HepG2 (cell line): ENCODE data around the gene NMU. TPM values are rescaled to one million over a fixed set of nuclear protein-coding genes. Genes with fewer than 3 reads are reported as not detected.

Experiments used
- ATAC-seq: fragments of 200-7000 bp; cut with Tn5 transposase; 3 replicates; pipeline ENCODE4 v1.9.1; 2020; ENCODE audit warnings: mild to moderate bottlenecking, moderate library complexity
- BruUV-seq: library from RNA; stranded (reverse); fragments of 400-500 nt; replicated peaks from 2 replicates; lab custom pipeline; 2021; lab: Mats Ljungman, UMichigan
- CTCF ChIA-PET: fragments of 300-600 bp; formaldehyde crosslinking; extraction: SDS; loops from one replicate; lab custom pipeline; 2021; ENCODE audit warnings: low total read pairs, inconsistent platforms, low intra/inter-chr PET ratio; lab: Yijun Ruan, JAX
- POLR2A ChIA-PET: fragments of 350-600 bp; sonication (Branson Sonifier 250); formaldehyde crosslinking; loops from one replicate; lab custom pipeline; 2020; ENCODE audit warnings: antibody characterized with exemption, inconsistent platforms; lab: Yijun Ruan, JAX
- DNase-seq: peaks from one replicate; pipeline ENCODE4 v3.0.0-alpha.2; 2015; ENCODE audit warnings: low spot score
- FAIRE-seq: peaks from 3 replicates; lab custom pipeline; 2011; peaks lifted over from hg19 to GRCh38; lab: Jason Lieb, UNC
- H2AFZ ChIP-seq: one replicate; pipeline ENCODE4 v1.6.1; 2011; ENCODE audit warnings: low read length, inconsistent platforms
- H3K27ac ChIP-seq: fragments of 300-600 bp; 3 replicates; pipeline ENCODE4 v1.8.0; 2011; ENCODE audit warnings: mixed run types, mild to moderate bottlenecking, mixed read lengths, low read length, inconsistent platforms; ENCODE audit not compliant: insufficient read depth; ENCODE audit errors: extremely low read length
- H3K27me3 ChIP-seq, 2 experiments: fragments of 200-600 bp in 1 of 2; 2 replicates in 1 of 2; 3 replicates in 1 of 2; pipeline versions ENCODE4 v1.6.0 to v1.8.0; 2011; ENCODE audit warnings: low read length in 2 of 2, mild to moderate bottlenecking in 2 of 2, moderate library complexity in 2 of 2, inconsistent platforms in 1 of 2; ENCODE audit not compliant: insufficient read depth in 2 of 2, control insufficient read depth in 1 of 2
- H3K36me3 ChIP-seq, 2 experiments: fragments of 200-600 bp in 1 of 2; replicated peaks in 1 of 2; 2 replicates in 1 of 2; 3 replicates in 1 of 2; pipeline versions ENCODE4 v1.5.1 to v1.8.0; 2011; ENCODE audit warnings: low read length in 2 of 2, inconsistent platforms in 1 of 2; ENCODE audit not compliant: insufficient read depth in 2 of 2, control insufficient read depth in 1 of 2
- H3K4me1 ChIP-seq: 2 replicates; pipeline ENCODE4 v1.5.1; 2012; ENCODE audit warnings: low read length, inconsistent platforms; ENCODE audit not compliant: insufficient read depth
- H3K4me2 ChIP-seq: 2 replicates; pipeline ENCODE4 v1.6.0; 2011; ENCODE audit warnings: low read depth, low read length, inconsistent platforms
- H3K4me3 ChIP-seq, 3 experiments: fragments of 200-600 bp in 1 of 3; sonication (generic), shearing (Covaris generic) in 1 of 3; replicated peaks in 1 of 3; 2 replicates each; pipeline ENCODE4 v1.5.1; 2011 to 2016; ENCODE audit warnings: low read length in 3 of 3, inconsistent platforms in 2 of 3, low read depth in 2 of 3, mild to moderate bottlenecking in 2 of 3, control low read depth in 1 of 3, mixed read lengths in 1 of 3; ENCODE audit not compliant: insufficient read depth in 1 of 3
- H3K79me2 ChIP-seq: one replicate; pipeline ENCODE4 v1.6.1; 2011; ENCODE audit warnings: low read length, inconsistent platforms; ENCODE audit not compliant: insufficient read depth
- H3K9ac ChIP-seq: 2 replicates; pipeline ENCODE4 v1.6.0; 2011; ENCODE audit warnings: mild to moderate bottlenecking, low read depth, low read length, inconsistent platforms; ENCODE audit not compliant: insufficient read depth
- H3K9me3 ChIP-seq: 2 replicates; pipeline ENCODE4 v1.5.1; 2012; ENCODE audit warnings: mild to moderate bottlenecking, low read length
- H4K20me1 ChIP-seq: 2 replicates; pipeline ENCODE4 v1.6.0; 2011; ENCODE audit warnings: inconsistent platforms, mild to moderate bottlenecking, low read length, moderate library complexity; ENCODE audit not compliant: insufficient read depth
- CTCF ChIP-seq: sonication (generic); formaldehyde crosslinking; IDR thresholded peaks from 2 replicates; pipeline ENCODE4 v1.5.0; 2020; ENCODE audit warnings: mild to moderate bottlenecking, missing genetic modification reagents, moderate library complexity
- SMC3 ChIP-seq: IDR thresholded peaks from 2 replicates; pipeline ENCODE4 v1.6.1; 2011; ENCODE audit warnings: low read length, improper control_type of control experiment
- STAG1 ChIP-seq: sonication (generic); formaldehyde crosslinking; IDR thresholded peaks from 2 replicates; pipeline ENCODE4 v1.4.0; 2020; ENCODE audit warnings: missing genetic modification reagents
- THAP8 ChIP-seq: sonication (generic); formaldehyde crosslinking; IDR thresholded peaks from 2 replicates; pipeline ENCODE4 v1.5.1; 2020; ENCODE audit warnings: missing genetic modification reagents, mild to moderate bottlenecking, borderline replicate concordance
- ZNF253 ChIP-seq: sonication (generic); formaldehyde crosslinking; IDR thresholded peaks from 2 replicates; pipeline ENCODE4 v1.8.0; 2022; ENCODE audit warnings: mild to moderate bottlenecking, missing genetic modification reagents, borderline replicate concordance
- WGBS: methylation state at CpG from one replicate; pipeline ENCODE4 v1.1.6; 2017; ENCODE audit warnings: low lambda C conversion rate; 5-methylcytosine and 5-hydroxymethylcytosine counted together
- in situ Hi-C: cut with HindIII; loops from 2 replicates; pipeline ENCODE4 v1.10.0; 2017; ENCODE audit warnings: low pct_unique_long_range_greater_than_20kb; ENCODE audit not compliant: extremely low pct_ligation_motif_present
- intact Hi-C: fragments of 100-400 bp; cut with micrococcal nuclease; formaldehyde crosslinking; loops from one replicate; pipeline ENCODE4 v1.10.0; 2022; ENCODE audit not compliant: unreplicated experiment
- polyA plus RNA-seq, 8 experiments: library from polyadenylated mRNA; depleted of rRNA in 3 of 8; stranded (reverse) in 7 of 8; unstranded in 1 of 8; fragments of >200 nt; fragmentation: Illumina TruSeq in 4 of 8; extraction: Trizol in 4 of 8; gene quantifications; 2 replicates each; pipeline versions ENCODE4 v1.2.1 to v1.2.3, GENCODE V29; 2011 to 2016; ENCODE audit warnings: low read depth in 4 of 8, missing spikeins in 1 of 8, mixed read lengths in 1 of 8; ENCODE audit not compliant: insufficient read depth in 1 of 8
- total RNA-seq, 5 experiments: library from RNA; depleted of rRNA; stranded (reverse); fragments of >200 nt; fragmentation: Illumina TruSeq; extraction: Trizol; gene quantifications; 2 replicates each; pipeline ENCODE4 v1.2.3, GENCODE V29; 2016; ENCODE audit warnings: low read depth in 1 of 5

NMU gene
- total and polyA plus RNA-seq, 2 of the 13 experiments (the other 11 are each of a cell fraction or from before 2014, with no cell fraction given): not detected

- Histone ChIP-seq H3K27me3 (no peaks in the 10 kb centered on the region; a peak in 1 of 5 replicates), H3K4me2 (peak overlapping the region; percentile 89), H2AFZ (no peak overlapping the region), H3K4me3 (no peak overlapping the region), H4K20me1 (no peaks in the 10 kb centered on the region), H3K9ac (no peak overlapping the region), H3K4me1 (peaks cover 19% of the 10 kb centered on the region), H3K9me3 (no peaks in the 10 kb centered on the region), H3K79me2 (no peaks in the 10 kb centered on the region), H3K27ac (no peak overlapping the region), H3K36me3 (no peaks in the 10 kb centered on the region)
- peak; percentile 52 for TF ChIP-seq STAG1 (CRISPR knock-in tag)
- TF ChIP-seq CTCF: peak; percentile 42
- TF ChIP-seq THAP8: no peak
- TF ChIP-seq ZNF253 (CRISPR knock-in tag): no peak
- TF ChIP-seq SMC3: peak; percentile 14; the same call in 1 of the 2 replicates
- WGBS: 16% methylated on average over 2 of the region's 2 CpGs
- ChIA-PET POLR2A (no interaction called here), CTCF (interaction anchor here (0.7 to 2.3 kb wide), 2 partner anchors 208 to 242 kb away, joined by 3 to 8 read pairs; partner anchors contain the start of gene SRD5A3)
- intact Hi-C loops (loop anchor here (1.0 to 10.0 kb wide), 3 partner anchors 110 to 370 kb away; no protein-coding TSS in a partner anchor), in situ Hi-C loops (no loop called here)
- BruUV-seq: no TSS peak
- no peak for ATAC-seq
- DNase-seq: peak; percentile 19
- FAIRE-seq: no peak
These were observed 81.6 kb downstream of the NMU start for GRCh38 chr4:55554453-55555030.
